ENCODE data around the gene DPH3. TPM values are rescaled to one million over a fixed set of nuclear protein-coding genes. Genes with fewer than 3 reads are reported as not detected.

The DPH3 gene
- total and polyA plus RNA-seq, 7 experiments from 2014 or later = 11.6 to 23.6 (median 15.7) TPM

- Histone ChIP-seq H3K4me3 (ENCODE audit: low read length) (peak overlapping the region; percentile 48), H3K9me3 (ENCODE audit: control insufficient read depth in 2 of 3, low read length in 3 of 3) (no peaks in the 10 kb centered on the region), H3K4me1 (ENCODE audit: control insufficient read depth in 2 of 2, insufficient read depth in 2 of 2, low read length in 2 of 2) (peaks cover 86 to 96% of the 10 kb centered on the region in 2 donors), H3K27me3 (ENCODE audit: control insufficient read depth in 2 of 2, insufficient read depth in 2 of 2, low read length in 2 of 2) (no peaks in the 10 kb centered on the region), H3K27ac (ENCODE audit: low read depth, low read length) (peak overlapping the region; percentile 66), H3K36me3 (ENCODE audit: control insufficient read depth in 2 of 3, insufficient read depth in 3 of 3, low read length in 3 of 3) (peaks cover 10 to 26% (median 19%) of the 10 kb centered on the region in 3 experiments)
- ATAC-seq (no peak), DNase-seq (no peak)
- ChIA-PET CTCF (interaction anchor here (1.4 to 6.1 kb wide), 4 partner anchors 12 to 17 kb away, joined by 4 to 48 read pairs (median 28); no protein-coding TSS in a partner anchor), POLR2A (interaction anchor here (0.6 to 10.6 kb wide), 6 partner anchors 10 to 250 kb away, joined by 3 to 319 read pairs (median 26); partner anchors contain the start of genes DPH3 and OXNAD1)
- intact Hi-C loops (cut with micrococcal nuclease) = loop anchor here (5.0 to 10.0 kb wide), 4 partner anchors 35 to 585 kb away; no protein-coding TSS in a partner anchor
- Mint-ChIP-seq H3K9me3 (peaks cover 0 to 3% (median 0%) of the 10 kb centered on the region in 11 donors), H3K36me3 (peaks cover 20 to 79% (median 77%) of the 10 kb centered on the region in 5 donors), H3K27ac (peak overlapping the region; percentile 86 to 98 (median 94)), H3K4me3 (peak overlapping the region; percentile 78 to 96 (median 92)), H3K27me3 (no peaks in the 10 kb centered on the region), H3K4me1 (peaks cover 71 to 99% (median 96%) of the 10 kb centered on the region in 7 donors)
Observed at GRCh38 chr3:16302082-16302631, 37.4 kb upstream of the DPH3 start.

- Histone ChIP-seq H3K27ac (ENCODE audit: low read depth, low read length) (peak overlapping the region; percentile 66), H3K27me3 (ENCODE audit: control insufficient read depth in 2 of 2, insufficient read depth in 2 of 2, low read length in 2 of 2) (no peaks in the 10 kb centered on the region), H3K36me3 (ENCODE audit: control insufficient read depth in 2 of 3, insufficient read depth in 3 of 3, low read length in 3 of 3) (peaks cover 10 to 27% (median 22%) of the 10 kb centered on the region in 3 experiments), H3K4me1 (ENCODE audit: control insufficient read depth in 2 of 2, insufficient read depth in 2 of 2, low read length in 2 of 2) (peaks cover 80 to 95% of the 10 kb centered on the region in 2 donors), H3K4me3 (ENCODE audit: low read length) (peak overlapping the region; percentile 48), H3K9me3 (ENCODE audit: control insufficient read depth in 2 of 3, low read length in 3 of 3) (no peaks in the 10 kb centered on the region)
- CTCF ChIA-PET = interaction anchor here (1.3 to 6.1 kb wide), 7 partner anchors 8 to 18 kb away, joined by 4 to 48 read pairs (median 6); no protein-coding TSS in a partner anchor
- intact Hi-C loops (cut with micrococcal nuclease) = loop anchor here (1.0 to 10.0 kb wide), 10 partner anchors 8 to 586 kb away; partner anchors contain the start of genes OXNAD1 (in 1 of the 2) and RFTN1 (in 1 of the 2)
- Mint-ChIP-seq H3K4me1 (peaks cover 67 to 99% (median 96%) of the 10 kb centered on the region in 7 donors), H3K9me3 (peaks cover 0 to 8% (median 0%) of the 10 kb centered on the region in 11 donors), H3K36me3 (peaks cover 21 to 79% (median 78%) of the 10 kb centered on the region in 5 donors), H3K27ac (peak overlapping the region; percentile 86 to 98 (median 94)), H3K27me3 (no peaks in the 10 kb centered on the region), H3K4me3 (peak overlapping the region; percentile 78 to 96 (median 92))
- DNase-seq (peak in 1 of 9 donors; percentile 43), ATAC-seq (peak; percentile 28)
- POLR2A ChIA-PET = interaction anchor here (0.6 to 10.6 kb wide), 15 partner anchors 8 to 1094 kb away, joined by 3 to 319 read pairs (median 4); partner anchors contain the start of genes DPH3 and OXNAD1
Observed at GRCh38 chr3:16301507-16301906, 36.8 kb upstream of the DPH3 start.

GRCh38 chr3:16300881-16301359 lies 36.2 kb upstream of the DPH3 start:
- H3K9me3 ChIP-seq (ENCODE audit: control insufficient read depth in 2 of 3, low read length in 3 of 3) = no peaks in the 10 kb centered on the region
- peak overlapping the region; percentile 66 for H3K27ac ChIP-seq (ENCODE audit: low read depth, low read length)
- ChIA-PET POLR2A (interaction anchor here (0.6 to 10.6 kb wide), 14 partner anchors 8 to 1094 kb away, joined by 3 to 319 read pairs (median 4); partner anchors contain the start of genes DPH3 and OXNAD1), CTCF (interaction anchor here (0.6 to 6.1 kb wide), 8 partner anchors 9 to 541 kb away, joined by 3 to 48 read pairs (median 6); no protein-coding TSS in a partner anchor)
- H3K27me3 ChIP-seq (ENCODE audit: control insufficient read depth in 2 of 2, insufficient read depth in 2 of 2, low read length in 2 of 2) = no peaks in the 10 kb centered on the region
- DNase-seq = peak in 7 of 9 donors; percentile 68 to 86 (median 82)
- Mint-ChIP-seq H3K27ac (peak overlapping the region; percentile 86 to 98 (median 94)), H3K4me3 (peak overlapping the region; percentile 78 to 96 (median 92)), H3K9me3 (peaks cover 0 to 10% (median 0%) of the 10 kb centered on the region in 11 donors), H3K36me3 (peaks cover 26 to 80% (median 78%) of the 10 kb centered on the region in 5 donors), H3K27me3 (no peaks in the 10 kb centered on the region), H3K4me1 (peaks cover 61 to 99% (median 96%) of the 10 kb centered on the region in 7 donors)
- ATAC-seq = peak; percentile 86
- peak overlapping the region; percentile 48 for H3K4me3 ChIP-seq (ENCODE audit: low read length)
- peaks cover 78 to 95% of the 10 kb centered on the region in 2 donors for H3K4me1 ChIP-seq (ENCODE audit: control insufficient read depth in 2 of 2, insufficient read depth in 2 of 2, low read length in 2 of 2)
- intact Hi-C loops (cut with micrococcal nuclease) = loop anchor here (1.0 to 10.0 kb wide), 10 partner anchors 8 to 586 kb away; partner anchors contain the start of genes OXNAD1 (in 1 of the 2) and RFTN1 (in 1 of the 2)
- H3K36me3 ChIP-seq (ENCODE audit: control insufficient read depth in 2 of 3, insufficient read depth in 3 of 3, low read length in 3 of 3) = peaks cover 10 to 27% (median 22%) of the 10 kb centered on the region in 3 experiments

- Histone ChIP-seq H3K27me3 (ENCODE audit: control insufficient read depth in 2 of 2, insufficient read depth in 2 of 2, low read length in 2 of 2) (no peaks in the 10 kb centered on the region), H3K27ac (ENCODE audit: low read depth, low read length) (peak overlapping the region; percentile 66), H3K9me3 (ENCODE audit: control insufficient read depth in 2 of 3, low read length in 3 of 3) (no peaks in the 10 kb centered on the region), H3K36me3 (ENCODE audit: control insufficient read depth in 2 of 3, insufficient read depth in 3 of 3, low read length in 3 of 3) (peaks cover 10 to 26% (median 16%) of the 10 kb centered on the region in 3 experiments), H3K4me3 (ENCODE audit: low read length) (peak overlapping the region; percentile 48), H3K4me1 (ENCODE audit: control insufficient read depth in 2 of 2, insufficient read depth in 2 of 2, low read length in 2 of 2) (peaks cover 78 to 95% of the 10 kb centered on the region in 2 donors)
- Mint-ChIP-seq H3K36me3 (peaks cover 33 to 81% (median 79%) of the 10 kb centered on the region in 5 donors), H3K4me3 (peak overlapping the region; percentile 53 to 96 (median 90)), H3K4me1 (peaks cover 61 to 99% (median 96%) of the 10 kb centered on the region in 7 donors), H3K9me3 (peaks cover 0 to 10% (median 0%) of the 10 kb centered on the region in 11 donors), H3K27me3 (no peaks in the 10 kb centered on the region), H3K27ac (peak overlapping the region; percentile 86 to 98 (median 94))
- no peak for DNase-seq
- intact Hi-C loops (cut with micrococcal nuclease) = loop anchor here (2.0 to 10.0 kb wide), 6 partner anchors 14 to 587 kb away; partner anchors contain the start of gene RFTN1 (in 1 of the 2)
- ChIA-PET CTCF (interaction anchor here (1.2 to 6.1 kb wide), 6 partner anchors 9 to 17 kb away, joined by 3 to 48 read pairs (median 6); no protein-coding TSS in a partner anchor), POLR2A (interaction anchor here (0.8 to 10.6 kb wide), 10 partner anchors 8 to 229 kb away, joined by 3 to 319 read pairs (median 6); no protein-coding TSS in a partner anchor)
- ATAC-seq = peak; percentile 21
Observed at GRCh38 chr3:16300307-16300706, 35.6 kb upstream of the DPH3 start.

GRCh38 chr3:16299746-16300145 lies 35.0 kb upstream of the DPH3 start:
- H3K27me3 Mint-ChIP-seq = no peaks in the 10 kb centered on the region
- ChIA-PET POLR2A (interaction anchor here (1.6 to 10.6 kb wide), 5 partner anchors 7 to 229 kb away, joined by 5 to 319 read pairs (median 47); no protein-coding TSS in a partner anchor), CTCF (interaction anchor here (1.2 to 6.1 kb wide), 3 partner anchors 9 to 14 kb away, joined by 3 to 48 read pairs (median 45); no protein-coding TSS in a partner anchor)
- peak overlapping the region; percentile 86 to 98 (median 94) for H3K27ac Mint-ChIP-seq
- H3K9me3 ChIP-seq (ENCODE audit: control insufficient read depth in 2 of 3, low read length in 3 of 3) = no peaks in the 10 kb centered on the region
- H3K27me3 ChIP-seq (ENCODE audit: control insufficient read depth in 2 of 2, insufficient read depth in 2 of 2, low read length in 2 of 2) = no peaks in the 10 kb centered on the region
- peak overlapping the region; percentile 53 to 96 (median 90) for H3K4me3 Mint-ChIP-seq
- H3K36me3 Mint-ChIP-seq = peaks cover 31 to 80% (median 79%) of the 10 kb centered on the region in 5 donors
- peak overlapping the region; percentile 21 for H3K4me3 ChIP-seq (ENCODE audit: low read length)
- peaks cover 10 to 20% (median 13%) of the 10 kb centered on the region in 3 experiments for H3K36me3 ChIP-seq (ENCODE audit: control insufficient read depth in 2 of 3, insufficient read depth in 3 of 3, low read length in 3 of 3)
- H3K27ac ChIP-seq (ENCODE audit: low read depth, low read length) = peak overlapping the region; percentile 66
- intact Hi-C loops (cut with micrococcal nuclease) = loop anchor here (2.0 to 10.0 kb wide), 6 partner anchors 13 to 588 kb away; partner anchors contain the start of gene RFTN1 (in 1 of the 2)
- peaks cover 78 to 95% of the 10 kb centered on the region in 2 donors for H3K4me1 ChIP-seq (ENCODE audit: control insufficient read depth in 2 of 2, insufficient read depth in 2 of 2, low read length in 2 of 2)
- ATAC-seq (no peak), DNase-seq (no peak)
- H3K4me1 Mint-ChIP-seq = peaks cover 58 to 99% (median 96%) of the 10 kb centered on the region in 7 donors
- H3K9me3 Mint-ChIP-seq = peaks cover 0 to 10% (median 0%) of the 10 kb centered on the region in 11 donors
